ENCODE measurements around the gene DPP4. TPM values are rescaled to one million over a fixed set of nuclear protein-coding genes. Genes with fewer than 3 reads are reported as not detected.

DPP4 gene
- total RNA-seq, 1 donor from 2014 or later, result 0.56 TPM

GRCh38 chr2:162085090-162085891 is 11.3 kb upstream of the DPP4 start:
- no peak for ATAC-seq

- no peak for ATAC-seq
Measured at GRCh38 chr2:162084536-162084935, 10.5 kb upstream of the DPP4 start.

- ATAC-seq, result no peak
Measured at GRCh38 chr2:162082681-162083080, 8.7 kb upstream of the DPP4 start.

GRCh38 chr2:162082036-162082435 is 8.0 kb upstream of the DPP4 start:
- no peak for ATAC-seq

- no peak for ATAC-seq
Measured at GRCh38 chr2:162079514-162079913, 5.5 kb upstream of the DPP4 start.

- no peak for ATAC-seq
Measured at GRCh38 chr2:162075689-162076132, 1.7 kb upstream of the DPP4 start.

- ATAC-seq, result no peak
Measured at GRCh38 chr2:162074928-162075688, 1.1 kb upstream of the DPP4 start.

GRCh38 chr2:162074632-162074895 is 549 bp upstream of the DPP4 start:
- peak; percentile 19 for ATAC-seq

- peak; percentile 17 for ATAC-seq
Measured at GRCh38 chr2:162072976-162073887, 783 bp downstream of the DPP4 start.

GRCh38 chr2:162072181-162072702 is 1.8 kb downstream of the DPP4 start:
- ATAC-seq, result no peak

GRCh38 chr2:162071001-162071400 is 3.0 kb downstream of the DPP4 start:
- no peak for ATAC-seq

- no peak for ATAC-seq
Measured at GRCh38 chr2:162070228-162070936, 3.6 kb downstream of the DPP4 start.

GRCh38 chr2:162069267-162069903 is 4.6 kb downstream of the DPP4 start:
- ATAC-seq, result no peak

GRCh38 chr2:162067596-162067995 is 6.4 kb downstream of the DPP4 start:
- ATAC-seq, result no peak

GRCh38 chr2:162065767-162066166 is 8.2 kb downstream of the DPP4 start:
- ATAC-seq, result no peak

- ATAC-seq, result no peak
Measured at GRCh38 chr2:162063899-162064298, 10.1 kb downstream of the DPP4 start.

- ATAC-seq, result no peak
Measured at GRCh38 chr2:162063281-162063680, 10.7 kb downstream of the DPP4 start.

GRCh38 chr2:162062559-162062958 is 11.5 kb downstream of the DPP4 start:
- ATAC-seq, result peak; percentile 57

- ATAC-seq, result no peak
Measured at GRCh38 chr2:162061021-162061420, 13.0 kb downstream of the DPP4 start.

GRCh38 chr2:162060532-162060931 is 13.5 kb downstream of the DPP4 start:
- no peak for ATAC-seq

- ATAC-seq, result no peak
Measured at GRCh38 chr2:162058973-162059668, 14.9 kb downstream of the DPP4 start.

All from esophagus mucosa (tissue), 1 donor.